Mesenchymal stem cell (in vitro differentiated cells and primary cell): ENCODE results near the gene C2CD4C.

Source experiments
- DNase-seq: peaks from one replicate; pipeline ENCODE4 v3.0.0-alpha.2; 2013
- H2AFZ ChIP-seq: one replicate; pipeline ENCODE4 v1.6.1; 2013; ENCODE audit warnings: low read depth, mild to moderate bottlenecking, control low read depth, inconsistent platforms, low read length, moderate library complexity
- H2AK5ac ChIP-seq: 2 replicates; pipeline ENCODE4 v1.6.1; 2013; ENCODE audit warnings: low read length, moderate library complexity, mild to moderate bottlenecking, inconsistent platforms; ENCODE audit not compliant: severe bottlenecking
- H2BK120ac ChIP-seq: one replicate; pipeline ENCODE4 v1.6.1; 2013; ENCODE audit warnings: low read depth, mild to moderate bottlenecking, inconsistent platforms, low read length, moderate library complexity
- H2BK12ac ChIP-seq, 2 experiments: one replicate each; pipeline ENCODE4 v1.6.1; 2013; ENCODE audit warnings: inconsistent platforms in 2 of 2, low read length in 2 of 2, mild to moderate bottlenecking in 2 of 2, moderate library complexity in 2 of 2, control low read depth in 1 of 2
- H2BK15ac ChIP-seq: one replicate; pipeline ENCODE4 v1.6.1; 2013; ENCODE audit warnings: mild to moderate bottlenecking, low read depth, inconsistent platforms; ENCODE audit not compliant: poor library complexity, severe bottlenecking
- H2BK5ac ChIP-seq: 2 replicates; pipeline ENCODE4 v1.6.1; 2013; ENCODE audit warnings: low read depth, mild to moderate bottlenecking, low read length, control low read depth, inconsistent platforms; ENCODE audit not compliant: poor library complexity, severe bottlenecking
- H3K14ac ChIP-seq, 2 experiments: one replicate each; pipeline ENCODE4 v1.6.1; 2013; ENCODE audit warnings: inconsistent platforms in 2 of 2, low read length in 2 of 2, control low read depth in 1 of 2, mild to moderate bottlenecking in 1 of 2, moderate library complexity in 1 of 2
- H3K18ac ChIP-seq, 2 experiments: one replicate each; pipeline ENCODE4 v1.6.1; 2013; ENCODE audit warnings: inconsistent platforms in 2 of 2, low read length in 2 of 2, control low read depth in 1 of 2, low read depth in 1 of 2, mild to moderate bottlenecking in 1 of 2
- H3K23ac ChIP-seq, 2 experiments: one replicate each; pipeline ENCODE4 v1.6.1; 2013; ENCODE audit warnings: inconsistent platforms in 2 of 2, low read length in 2 of 2, mild to moderate bottlenecking in 2 of 2, moderate library complexity in 2 of 2, control low read depth in 1 of 2
- H3K27ac ChIP-seq: 2 replicates; pipeline ENCODE4 v1.5.1; 2013; ENCODE audit warnings: mild to moderate bottlenecking, moderate library complexity, low read length, control low read depth, inconsistent platforms; ENCODE audit not compliant: poor library complexity, severe bottlenecking
- H3K27me3 ChIP-seq, 2 experiments: 2 replicates each; pipeline versions ENCODE4 v1.6.1 to v1.7.0; 2013; ENCODE audit warnings: low read length in 2 of 2, mild to moderate bottlenecking in 2 of 2, moderate library complexity in 2 of 2, control low read depth in 1 of 2, inconsistent platforms in 1 of 2; ENCODE audit not compliant: control insufficient read depth in 1 of 2, insufficient read depth in 1 of 2
- H3K36me3 ChIP-seq, 2 experiments: 2 replicates each; pipeline versions ENCODE4 v1.6.1 to v1.7.0; 2013; ENCODE audit warnings: low read length in 2 of 2, control low read depth in 1 of 2, inconsistent platforms in 1 of 2, low read depth in 1 of 2, mild to moderate bottlenecking in 1 of 2; ENCODE audit not compliant: insufficient read depth in 2 of 2, control insufficient read depth in 1 of 2
- H3K4ac ChIP-seq, 2 experiments: one replicate each; pipeline ENCODE4 v1.6.1; 2013; ENCODE audit warnings: inconsistent platforms in 2 of 2, low read length in 2 of 2, mild to moderate bottlenecking in 2 of 2, moderate library complexity in 2 of 2, control low read depth in 1 of 2, low read depth in 1 of 2
- H3K4me1 ChIP-seq: 2 replicates; pipeline ENCODE4 v1.6.1; 2013; ENCODE audit warnings: low read depth, low read length, control low read depth; ENCODE audit not compliant: control insufficient read depth, insufficient read depth
- H3K4me2 ChIP-seq: 2 replicates; pipeline ENCODE4 v1.6.1; 2013; ENCODE audit warnings: low read length, mild to moderate bottlenecking, inconsistent platforms; ENCODE audit not compliant: poor library complexity, severe bottlenecking
- H3K4me3 ChIP-seq, 2 experiments: 2 replicates each; pipeline versions ENCODE4 v1.5.1 to v1.7.0; 2013; ENCODE audit warnings: low read length in 2 of 2, mild to moderate bottlenecking in 2 of 2, control low read depth in 1 of 2, low read depth in 1 of 2; ENCODE audit not compliant: insufficient read depth in 1 of 2
- H3K79me1 ChIP-seq: replicated peaks from 2 replicates; pipeline ENCODE4 v1.6.1; 2013; ENCODE audit warnings: mild to moderate bottlenecking, control low read depth, low read length, inconsistent platforms; ENCODE audit not compliant: poor library complexity, severe bottlenecking
- H3K9ac ChIP-seq: 2 replicates; pipeline ENCODE4 v1.7.0; 2013; ENCODE audit warnings: mild to moderate bottlenecking, low read length, moderate library complexity
- H3K9me3 ChIP-seq: 2 replicates; pipeline ENCODE4 v1.7.0; 2013; ENCODE audit warnings: mild to moderate bottlenecking, low read length; ENCODE audit not compliant: control insufficient read depth
- H4K8ac ChIP-seq: one replicate; pipeline ENCODE4 v1.6.1; 2013; ENCODE audit warnings: inconsistent platforms, mild to moderate bottlenecking, low read length, moderate library complexity
- H4K91ac ChIP-seq: one replicate; pipeline ENCODE4 v1.6.1; 2013; ENCODE audit warnings: mild to moderate bottlenecking, low read length, inconsistent platforms
- WGBS: methylation state at CpG from one replicate; pipeline ENCODE4 v1.1.7; 2013; ENCODE audit warnings: mixed read lengths; 5-methylcytosine and 5-hydroxymethylcytosine counted together

C2CD4C gene

DNA sequence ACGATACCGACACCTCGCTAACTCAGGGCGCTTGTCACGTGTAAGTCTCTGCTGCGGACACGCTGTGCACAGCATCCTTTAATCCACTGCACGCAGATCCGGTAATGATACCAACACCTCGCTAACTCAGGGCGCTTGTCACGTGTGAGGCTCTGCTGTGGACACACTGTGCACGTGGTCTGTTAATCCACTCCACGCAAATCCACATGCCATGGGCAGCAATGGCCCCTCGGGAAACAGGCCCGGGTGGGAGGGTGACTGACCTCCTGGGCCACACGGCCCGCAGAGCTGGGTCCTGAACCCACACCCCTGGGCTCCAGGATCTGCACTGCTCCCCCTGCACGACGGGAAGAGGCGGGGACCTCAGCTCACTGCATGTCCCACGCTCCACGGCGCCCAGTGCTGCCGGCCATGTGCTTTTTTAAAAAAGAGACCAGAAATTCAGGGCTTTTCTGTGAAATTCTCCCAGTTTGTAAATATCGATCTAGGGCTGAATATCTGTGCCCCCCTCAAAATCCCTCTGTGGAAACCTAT lies 35.8 kb upstream of the C2CD4C start:
- no peak overlapping the region for H2BK15ac ChIP-seq
- H3K27me3 ChIP-seq: peaks cover 0 to 3% of the 10 kb centered on the region in 2 experiments
- no peak overlapping the region for H3K27ac ChIP-seq
- H3K4me3 ChIP-seq: no peak overlapping the region
- H2AK5ac ChIP-seq: no peak overlapping the region
- no peak overlapping the region for H3K4me2 ChIP-seq
- H3K36me3 ChIP-seq: no peaks in the 10 kb centered on the region
- H3K23ac ChIP-seq: no peak overlapping the region
- H3K14ac ChIP-seq: no peak overlapping the region
- WGBS: 98% methylated on average over 26 of the region's 26 CpGs
- H3K4me1 ChIP-seq: no peaks in the 10 kb centered on the region
- H2BK12ac ChIP-seq: no peak overlapping the region
- no peak overlapping the region for H3K18ac ChIP-seq
- no peak for DNase-seq
- H4K91ac ChIP-seq: no peak overlapping the region
- no peak overlapping the region for H4K8ac ChIP-seq
- H3K4ac ChIP-seq: no peak overlapping the region
- no peaks in the 10 kb centered on the region for H3K9me3 ChIP-seq
- no peaks in the 10 kb centered on the region for H3K79me1 ChIP-seq
- H2BK5ac ChIP-seq: no peak overlapping the region
- H2AFZ ChIP-seq: no peak overlapping the region
- H3K9ac ChIP-seq: no peak overlapping the region
- H2BK120ac ChIP-seq: no peak overlapping the region

DNA sequence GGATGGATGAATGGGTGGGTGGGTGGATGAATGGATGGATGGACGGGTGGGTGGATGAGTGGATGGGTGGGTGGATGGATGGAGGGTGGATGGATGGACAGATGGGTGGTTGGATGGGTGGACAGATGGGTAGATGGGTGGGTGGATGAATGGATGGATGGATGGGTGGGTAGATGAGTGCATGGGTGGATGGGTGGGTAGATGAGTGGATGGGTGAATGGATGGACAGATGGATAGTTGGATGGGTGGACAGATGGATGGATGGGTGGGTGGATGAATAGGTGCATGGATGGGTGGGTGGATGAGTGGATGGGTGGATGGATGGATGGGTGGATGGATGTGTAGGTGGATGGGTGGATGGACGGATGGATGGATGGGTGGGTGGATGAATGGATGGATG lies 34.1 kb upstream of the C2CD4C start:
- no peaks in the 10 kb centered on the region for H3K79me1 ChIP-seq
- 86% methylated on average over 2 of the region's 2 CpGs for WGBS
- no peak overlapping the region for H3K27ac ChIP-seq
- DNase-seq: no peak
- no peak overlapping the region for H2BK12ac ChIP-seq
- H3K4me2 ChIP-seq: no peak overlapping the region
- no peaks in the 10 kb centered on the region for H3K36me3 ChIP-seq
- H4K91ac ChIP-seq: no peak overlapping the region
- no peaks in the 10 kb centered on the region for H3K4me1 ChIP-seq
- no peak overlapping the region for H3K23ac ChIP-seq
- H3K4me3 ChIP-seq: no peak overlapping the region
- no peak overlapping the region for H3K14ac ChIP-seq
- H2BK120ac ChIP-seq: no peak overlapping the region
- H3K9ac ChIP-seq: no peak overlapping the region
- no peak overlapping the region for H2BK5ac ChIP-seq
- H2BK15ac ChIP-seq: no peak overlapping the region
- peaks cover 0 to 3% of the 10 kb centered on the region in 2 experiments for H3K27me3 ChIP-seq
- H3K18ac ChIP-seq: no peak overlapping the region
- no peak overlapping the region for H2AFZ ChIP-seq
- no peaks in the 10 kb centered on the region for H3K9me3 ChIP-seq
- no peak overlapping the region for H2AK5ac ChIP-seq
- H4K8ac ChIP-seq: no peak overlapping the region
- no peak overlapping the region for H3K4ac ChIP-seq

DNA sequence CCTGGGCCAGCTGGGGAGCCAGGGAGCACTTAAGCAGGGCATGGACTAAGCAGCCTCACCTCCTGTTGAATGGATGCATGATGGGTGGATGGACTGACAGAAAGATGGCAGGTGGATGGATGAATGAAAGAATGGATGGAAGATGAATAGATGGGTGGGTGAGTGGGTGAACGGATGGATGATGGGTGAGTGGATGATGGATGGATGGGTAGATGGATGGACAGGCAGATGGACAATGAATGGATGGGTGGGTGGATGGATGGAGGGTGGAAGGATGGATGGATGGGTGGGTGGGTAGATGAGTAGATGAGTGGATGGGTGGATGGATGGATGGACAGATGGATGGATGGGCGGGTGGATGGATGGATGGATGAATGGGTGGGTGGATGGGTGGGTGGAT lies 33.1 kb upstream of the C2CD4C start:
- Histone ChIP-seq H3K18ac (no peak overlapping the region), H3K9ac (no peak overlapping the region), H3K4ac (no peak overlapping the region), H2BK5ac (no peak overlapping the region), H2AFZ (no peak overlapping the region), H3K79me1 (no peaks in the 10 kb centered on the region), H3K14ac (no peak overlapping the region), H3K23ac (no peak overlapping the region), H3K27me3 (peaks cover 0 to 3% of the 10 kb centered on the region in 2 experiments), H3K36me3 (no peaks in the 10 kb centered on the region), H2BK12ac (no peak overlapping the region), H3K27ac (no peak overlapping the region), H2BK15ac (no peak overlapping the region), H3K4me1 (no peaks in the 10 kb centered on the region), H4K8ac (no peak overlapping the region), H3K4me2 (no peak overlapping the region), H4K91ac (no peak overlapping the region), H3K9me3 (no peaks in the 10 kb centered on the region), H3K4me3 (no peak overlapping the region), H2BK120ac (no peak overlapping the region), H2AK5ac (no peak overlapping the region)
- no peak for DNase-seq
- WGBS: 98% methylated on average over 2 of the region's 2 CpGs

DNA sequence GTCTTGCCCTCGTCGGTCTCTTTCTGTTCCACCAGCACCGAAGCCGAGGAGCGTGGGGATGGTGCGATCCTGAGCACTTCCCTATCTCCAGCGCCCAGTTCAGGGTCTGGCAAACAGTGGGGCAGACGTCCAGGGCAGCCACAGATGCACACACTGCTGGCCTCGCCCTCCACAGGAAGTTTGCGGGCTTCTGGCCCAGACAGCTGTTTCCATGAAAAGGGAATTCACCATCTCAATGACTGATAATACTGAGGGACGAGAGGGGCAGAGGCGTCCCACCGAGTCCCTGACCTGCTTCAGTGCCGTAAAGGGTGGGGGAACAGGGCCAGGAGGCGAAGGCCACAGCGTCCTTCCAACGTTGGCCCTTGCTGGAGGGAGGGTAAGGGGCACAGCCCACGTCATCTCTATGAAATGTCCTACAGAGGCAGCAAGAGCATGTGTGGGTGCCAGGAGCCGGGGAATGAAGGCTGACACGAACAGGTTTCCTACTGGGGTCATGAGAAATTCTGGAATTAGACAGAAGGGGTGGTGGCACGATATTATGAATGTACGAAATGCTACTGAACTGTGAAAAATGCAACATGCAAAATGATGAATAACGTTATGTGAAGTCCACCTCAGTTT lies 32.4 kb upstream of the C2CD4C start:
- Histone ChIP-seq H2BK15ac (no peak overlapping the region), H2BK5ac (no peak overlapping the region), H3K79me1 (no peaks in the 10 kb centered on the region), H3K9ac (no peak overlapping the region), H2AK5ac (no peak overlapping the region), H3K4ac (no peak overlapping the region), H4K8ac (no peak overlapping the region), H3K23ac (no peak overlapping the region), H3K4me1 (no peaks in the 10 kb centered on the region), H3K27ac (no peak overlapping the region), H3K4me2 (no peak overlapping the region), H3K14ac (no peak overlapping the region), H2AFZ (no peak overlapping the region), H3K4me3 (no peak overlapping the region), H3K36me3 (no peaks in the 10 kb centered on the region), H3K9me3 (no peaks in the 10 kb centered on the region), H3K18ac (no peak overlapping the region), H4K91ac (no peak overlapping the region), H2BK120ac (no peak overlapping the region), H3K27me3 (peaks cover 0 to 3% of the 10 kb centered on the region in 2 experiments), H2BK12ac (no peak overlapping the region)
- DNase-seq: no peak
- whole genome bisulfite sequencing: 78% methylated on average over 21 of the region's 23 CpGs
